Neuron (in vitro differentiated cells): ENCODE results near the gene DIP2B.

Experiments
- H2AFZ ChIP-seq: one replicate; pipeline ENCODE4 v1.6.1; 2013; ENCODE audit warnings: low read depth, mild to moderate bottlenecking, inconsistent platforms, low read length, moderate library complexity
- H3K27me3 ChIP-seq: one replicate; pipeline ENCODE4 v1.6.1; 2013; ENCODE audit warnings: low read length; ENCODE audit not compliant: insufficient read depth
- H3K36me3 ChIP-seq: one replicate; pipeline ENCODE4 v1.6.1; 2013; ENCODE audit warnings: low read length; ENCODE audit not compliant: insufficient read depth
- H3K4me1 ChIP-seq: one replicate; pipeline ENCODE4 v1.6.1; 2013; ENCODE audit warnings: low read length; ENCODE audit not compliant: insufficient read depth
- H3K4me3 ChIP-seq: 2 replicates; pipeline ENCODE4 v1.5.1; 2013; ENCODE audit warnings: mild to moderate bottlenecking, low read length, moderate library complexity
- H3K9me3 ChIP-seq: one replicate; pipeline ENCODE4 v1.6.1; 2013; ENCODE audit warnings: low read length

Gene DIP2B

DNA sequence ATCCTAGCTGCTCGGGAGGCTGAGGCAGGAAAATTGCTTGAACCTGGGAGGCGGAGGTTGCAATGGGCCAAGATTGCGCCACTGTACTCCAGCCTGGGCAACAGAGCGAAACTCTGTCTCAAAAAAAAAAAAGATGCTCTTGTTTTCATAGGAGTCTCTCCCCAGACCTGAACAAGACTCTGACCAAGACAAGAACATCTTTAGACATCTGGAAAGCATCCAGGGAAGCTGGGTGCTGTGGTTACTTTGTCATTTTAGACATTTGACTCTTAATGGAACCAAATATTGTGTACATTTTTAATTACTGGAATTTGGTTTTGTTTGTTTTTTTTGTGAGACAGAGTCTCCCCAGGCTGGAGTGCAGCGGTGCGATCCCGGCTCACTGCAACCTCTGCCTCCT, 238.0 kb downstream of the DIP2B start:
- H3K27me3 ChIP-seq: no peaks in the 10 kb centered on the region
- no peaks in the 10 kb centered on the region for H3K9me3 ChIP-seq
- no peaks in the 10 kb centered on the region for H3K4me1 ChIP-seq
- peaks cover 63% of the 10 kb centered on the region for H3K36me3 ChIP-seq
- no peak overlapping the region for H2AFZ ChIP-seq
- no peak overlapping the region for H3K4me3 ChIP-seq

DNA sequence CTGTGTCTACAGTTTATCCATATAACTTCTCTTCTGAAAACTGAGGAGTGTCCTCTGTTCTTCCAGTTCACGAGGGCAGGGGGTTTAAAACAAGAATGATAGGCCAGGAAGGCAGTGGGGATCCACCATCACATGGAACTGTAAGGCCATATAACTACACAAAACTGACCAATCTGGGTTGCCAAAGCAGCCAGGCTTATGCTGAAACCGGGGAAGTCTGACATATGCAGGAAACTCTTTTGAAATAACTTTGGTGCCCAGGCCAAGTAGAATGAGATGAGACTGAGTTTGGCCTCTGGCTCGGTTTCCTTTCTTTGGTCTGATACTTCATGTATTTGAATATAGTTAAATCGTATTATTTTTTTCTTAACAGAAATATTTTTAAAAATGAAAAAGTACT, 241.1 kb downstream of the DIP2B start:
- Histone ChIP-seq H2AFZ (no peak overlapping the region), H3K9me3 (no peaks in the 10 kb centered on the region), H3K4me1 (no peaks in the 10 kb centered on the region), H3K36me3 (peaks cover 46% of the 10 kb centered on the region), H3K4me3 (no peak overlapping the region), H3K27me3 (no peaks in the 10 kb centered on the region)

DNA sequence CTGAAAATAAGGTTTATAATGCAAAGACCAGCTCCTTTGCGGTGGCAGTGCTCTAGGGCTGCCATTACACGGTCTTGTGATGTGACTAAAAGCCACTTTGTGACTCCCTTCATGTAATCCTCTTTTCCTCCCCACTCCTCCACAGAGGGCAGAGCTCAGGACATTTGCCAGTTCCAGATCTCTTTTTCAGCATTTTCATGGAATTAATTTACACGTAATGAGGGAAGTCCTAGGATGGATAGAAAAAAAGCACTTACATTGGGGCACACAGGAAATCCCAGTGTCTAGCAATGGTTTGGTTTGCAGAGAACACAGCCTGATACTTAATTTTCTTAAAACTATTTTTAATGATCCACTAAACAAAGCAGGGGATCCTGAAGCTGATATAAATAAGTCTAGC, 241.6 kb downstream of the DIP2B start:
- no peak overlapping the region for H2AFZ ChIP-seq
- no peaks in the 10 kb centered on the region for H3K27me3 ChIP-seq
- H3K4me3 ChIP-seq: no peak overlapping the region
- H3K9me3 ChIP-seq: no peaks in the 10 kb centered on the region
- no peaks in the 10 kb centered on the region for H3K4me1 ChIP-seq
- H3K36me3 ChIP-seq: peaks cover 41% of the 10 kb centered on the region

DNA sequence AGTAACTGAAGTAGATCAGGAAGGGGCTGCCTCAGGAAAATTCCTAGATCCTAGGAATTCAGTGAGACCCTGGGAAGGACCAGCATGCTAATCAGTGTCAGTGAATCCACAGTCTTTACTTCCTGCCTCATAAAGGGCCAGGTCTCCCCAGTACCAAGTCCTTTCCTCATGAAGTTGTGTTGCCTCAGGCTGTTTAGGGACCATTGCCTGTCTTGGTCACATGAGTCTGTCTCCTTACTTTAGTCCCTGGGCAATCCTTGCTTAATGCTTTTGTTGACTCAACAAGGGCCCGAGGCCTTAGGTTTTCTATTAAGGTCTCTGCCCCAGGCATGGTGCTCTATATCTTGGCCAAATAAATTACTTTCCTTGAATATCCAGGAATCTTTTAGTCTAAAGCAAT, 243.0 kb downstream of the DIP2B start:
- no peaks in the 10 kb centered on the region for H3K4me1 ChIP-seq
- H3K27me3 ChIP-seq: no peaks in the 10 kb centered on the region
- H3K36me3 ChIP-seq: peaks cover 35% of the 10 kb centered on the region
- no peak overlapping the region for H2AFZ ChIP-seq
- no peaks in the 10 kb centered on the region for H3K9me3 ChIP-seq
- H3K4me3 ChIP-seq: no peak overlapping the region

DNA sequence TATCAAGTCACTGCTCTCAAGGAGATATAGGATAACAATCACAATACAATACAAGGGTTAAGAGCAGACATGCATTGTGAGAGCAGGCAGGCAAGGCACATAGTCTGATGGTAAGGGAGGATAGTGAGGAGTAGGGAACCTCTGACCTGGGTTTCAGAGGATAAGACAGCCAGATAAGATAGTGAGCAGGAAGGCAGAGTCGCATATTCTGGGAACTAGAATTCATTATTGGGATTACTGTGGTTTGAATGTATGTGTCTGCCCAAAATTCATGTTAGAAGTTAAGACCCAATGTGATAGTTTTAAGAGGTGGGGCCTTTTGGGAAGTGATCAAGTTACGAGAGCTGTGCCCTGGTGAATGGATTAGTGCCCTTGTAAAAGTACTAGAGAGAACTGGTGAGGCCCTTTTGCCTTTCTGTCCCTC, 244.7 kb downstream of the DIP2B start:
- peaks cover 26% of the 10 kb centered on the region for H3K36me3 ChIP-seq
- H3K27me3 ChIP-seq: no peaks in the 10 kb centered on the region
- H2AFZ ChIP-seq: no peak overlapping the region
- no peaks in the 10 kb centered on the region for H3K4me1 ChIP-seq
- H3K4me3 ChIP-seq: no peak overlapping the region
- no peaks in the 10 kb centered on the region for H3K9me3 ChIP-seq

DNA sequence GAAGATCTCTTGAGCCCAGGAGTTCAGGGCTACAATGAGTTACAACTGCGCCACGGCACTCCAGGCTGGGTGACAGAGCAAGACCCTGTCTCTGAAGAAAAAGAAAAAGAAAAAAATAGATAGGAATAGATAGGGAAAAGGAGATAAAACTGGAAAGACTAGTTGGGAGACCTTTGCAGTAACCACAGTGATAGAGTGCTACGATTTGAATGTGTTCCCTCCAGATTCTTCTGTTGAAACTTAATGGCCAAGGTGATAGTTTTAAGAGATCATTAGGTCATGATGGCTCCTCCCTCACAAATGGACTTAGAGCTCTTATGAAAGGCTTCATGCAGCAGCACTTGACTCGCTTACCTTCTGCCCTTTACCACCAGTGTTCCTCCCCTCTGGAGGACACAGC, 245.6 kb downstream of the DIP2B start:
- H3K36me3 ChIP-seq: peaks cover 19% of the 10 kb centered on the region
- H3K4me1 ChIP-seq: no peaks in the 10 kb centered on the region
- no peak overlapping the region for H3K4me3 ChIP-seq
- no peak overlapping the region for H2AFZ ChIP-seq
- no peaks in the 10 kb centered on the region for H3K27me3 ChIP-seq
- no peaks in the 10 kb centered on the region for H3K9me3 ChIP-seq

DNA sequence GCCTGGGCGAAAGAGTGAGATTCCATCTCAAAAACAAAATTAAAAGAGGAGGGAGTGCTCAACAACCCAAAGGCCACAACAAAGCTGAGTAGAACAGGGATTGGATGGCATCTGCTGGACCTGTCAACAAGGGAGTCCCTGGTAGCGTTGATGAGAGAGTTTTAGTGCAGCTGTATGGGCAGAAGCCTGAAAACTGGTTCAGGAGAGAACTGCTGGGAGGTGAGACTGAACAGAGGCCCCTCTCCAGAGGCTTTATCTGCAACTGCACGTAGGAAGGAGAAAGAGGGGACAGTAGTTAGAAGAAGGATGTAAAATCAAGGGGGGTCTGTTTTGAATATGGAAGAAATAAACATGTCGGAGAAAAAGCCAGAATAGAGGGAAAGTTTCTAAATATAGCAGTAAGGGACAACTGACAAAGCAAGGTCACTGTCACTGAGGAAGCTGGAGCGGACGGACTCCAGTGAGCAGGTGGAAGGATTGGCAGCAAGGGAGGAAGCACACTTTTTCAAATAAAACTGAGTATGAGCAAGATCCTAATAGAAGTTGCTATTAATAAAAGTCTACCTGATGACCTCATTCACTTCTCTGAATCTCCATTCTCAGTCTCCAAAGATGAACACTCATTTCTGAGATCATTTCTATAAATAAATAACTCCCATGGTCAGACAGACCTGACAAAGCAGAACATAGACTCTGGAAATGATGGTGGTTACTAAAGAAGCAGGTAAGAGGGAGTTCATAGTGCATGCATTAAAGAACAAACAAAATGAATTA, 247.3 kb downstream of the DIP2B start:
- H3K36me3 ChIP-seq: peaks cover 12% of the 10 kb centered on the region
- no peak overlapping the region for H3K4me3 ChIP-seq
- no peak overlapping the region for H2AFZ ChIP-seq
- no peaks in the 10 kb centered on the region for H3K4me1 ChIP-seq
- no peaks in the 10 kb centered on the region for H3K9me3 ChIP-seq
- H3K27me3 ChIP-seq: no peaks in the 10 kb centered on the region

DNA sequence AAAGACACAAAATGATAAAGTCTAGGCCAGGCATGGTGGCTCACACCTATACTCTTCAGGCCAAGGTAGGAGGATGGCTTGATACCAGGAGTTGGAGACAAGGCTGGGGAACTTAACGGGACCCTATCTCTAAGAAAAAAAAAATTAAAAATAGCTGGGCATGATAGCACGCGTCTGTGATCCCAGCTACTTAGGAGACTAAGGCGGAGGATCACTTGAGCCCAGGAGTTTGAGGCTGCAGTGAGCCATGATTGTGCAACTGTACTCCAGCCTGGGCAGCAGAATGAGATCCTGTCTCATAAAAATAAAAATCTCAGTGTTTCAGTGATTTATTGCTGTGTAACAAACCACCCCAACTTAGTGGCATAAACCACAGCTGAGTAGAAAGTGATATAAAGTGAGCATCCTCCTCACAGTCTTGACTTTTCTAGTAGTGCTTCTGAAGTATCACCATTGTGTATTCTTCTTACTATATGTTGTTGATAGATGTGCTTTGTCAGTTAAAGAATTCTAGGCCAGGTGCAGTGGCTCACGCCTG, 248.5 kb downstream of the DIP2B start:
- Histone ChIP-seq H2AFZ (no peak overlapping the region), H3K4me1 (no peaks in the 10 kb centered on the region), H3K4me3 (no peak overlapping the region)

DNA sequence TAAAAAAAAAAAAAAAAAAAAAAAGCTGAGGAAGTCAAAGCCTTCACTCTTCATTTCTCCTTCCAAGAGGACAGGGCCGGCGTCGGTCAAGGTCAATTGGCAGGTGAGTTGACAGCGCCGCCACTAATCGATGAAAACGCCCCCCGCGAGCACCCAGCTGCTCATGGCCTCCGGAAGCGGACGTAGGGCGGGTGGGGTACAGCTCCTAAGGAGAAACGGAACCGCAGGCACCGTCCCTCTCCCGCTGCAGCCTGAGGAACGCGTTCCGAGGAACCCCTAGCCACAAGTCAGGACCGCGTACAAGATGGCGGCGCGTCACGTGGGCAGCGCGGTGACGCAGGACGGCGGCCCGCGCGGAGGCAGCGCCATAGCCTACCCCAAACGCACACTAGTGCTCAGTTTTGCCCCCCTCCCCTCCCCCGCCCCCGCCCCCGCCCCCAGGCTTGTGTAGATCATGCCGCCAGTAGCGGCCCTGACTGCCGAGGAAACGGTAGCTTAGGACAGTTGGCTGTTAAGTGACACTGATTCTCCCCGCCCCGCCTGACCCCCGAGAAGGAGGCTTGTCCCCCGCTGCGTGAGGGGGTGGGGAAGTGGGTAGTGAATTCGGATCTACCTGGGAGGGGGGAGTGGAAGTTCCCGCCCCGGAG, 259.0 kb downstream of the DIP2B start, which contains the start of gene ATF1:
TSS of gene ATF1 (plus strand) at position 463 of the 647 bp plus-strand sequence. CDS start 16,045 bp downstream, outside the sequence.
- Histone ChIP-seq H3K4me1 (peaks cover 13% of the 10 kb centered on the region), H3K36me3 (no peaks in the 10 kb centered on the region), H3K4me3 (peak within 1 kb of the TSS; percentile 81), H3K27me3 (no peaks in the 10 kb centered on the region), H2AFZ (peak within 1 kb of the TSS; percentile 11), H3K9me3 (no peaks in the 10 kb centered on the region)

More for the DNA sequence above, 248.5 kb downstream of the DIP2B start:
- Histone ChIP-seq H3K9me3 (no peaks in the 10 kb centered on the region), H3K36me3 (peaks cover 9% of the 10 kb centered on the region), H3K27me3 (no peaks in the 10 kb centered on the region)

DNA sequence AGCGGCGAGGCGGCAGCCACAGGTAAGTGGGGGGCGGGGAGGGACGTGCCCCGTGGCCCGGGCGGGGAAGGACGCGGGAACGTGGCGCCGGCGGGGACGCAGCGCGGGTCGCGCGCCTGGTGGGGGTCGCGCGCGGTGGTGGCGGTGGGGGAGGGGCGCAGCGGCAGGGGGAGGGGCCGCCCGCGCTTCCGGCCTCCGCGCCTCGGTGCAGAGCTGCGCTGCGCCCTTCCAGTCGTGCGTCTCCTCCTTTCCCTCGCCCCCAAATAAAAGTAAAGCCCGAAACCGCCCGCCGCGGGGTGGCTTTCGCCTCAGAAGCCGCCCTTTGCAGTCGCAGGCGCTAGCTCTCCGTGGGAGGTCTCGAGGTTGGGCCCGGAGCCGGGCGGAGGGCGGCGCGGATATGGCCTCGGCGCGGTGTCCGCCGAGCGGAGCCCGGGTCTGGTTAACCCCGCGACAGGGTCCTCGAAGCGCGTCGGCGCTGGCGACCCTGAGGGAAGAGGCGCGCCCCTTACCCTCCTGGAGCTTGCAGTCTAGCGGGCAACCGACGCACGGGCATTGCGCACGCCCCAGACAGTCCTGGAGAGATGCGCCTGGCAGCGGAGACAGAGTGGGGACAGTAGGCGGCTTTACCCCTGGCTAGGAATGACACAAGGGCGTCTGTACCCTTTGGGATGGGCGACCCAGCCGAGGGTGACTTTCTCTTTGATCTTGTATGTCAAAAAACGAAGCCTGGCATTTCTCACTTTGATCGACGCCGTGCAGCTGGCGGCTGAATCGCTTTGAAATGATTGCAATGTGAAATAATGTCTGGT, 259.7 kb downstream of the DIP2B start:
- Histone ChIP-seq H3K4me1 (peaks cover 13% of the 10 kb centered on the region), H3K36me3 (no peaks in the 10 kb centered on the region), H3K4me3 (peak overlapping the region; percentile 81), H3K27me3 (no peaks in the 10 kb centered on the region), H2AFZ (peak overlapping the region; percentile 11), H3K9me3 (peaks cover 2% of the 10 kb centered on the region)

DNA sequence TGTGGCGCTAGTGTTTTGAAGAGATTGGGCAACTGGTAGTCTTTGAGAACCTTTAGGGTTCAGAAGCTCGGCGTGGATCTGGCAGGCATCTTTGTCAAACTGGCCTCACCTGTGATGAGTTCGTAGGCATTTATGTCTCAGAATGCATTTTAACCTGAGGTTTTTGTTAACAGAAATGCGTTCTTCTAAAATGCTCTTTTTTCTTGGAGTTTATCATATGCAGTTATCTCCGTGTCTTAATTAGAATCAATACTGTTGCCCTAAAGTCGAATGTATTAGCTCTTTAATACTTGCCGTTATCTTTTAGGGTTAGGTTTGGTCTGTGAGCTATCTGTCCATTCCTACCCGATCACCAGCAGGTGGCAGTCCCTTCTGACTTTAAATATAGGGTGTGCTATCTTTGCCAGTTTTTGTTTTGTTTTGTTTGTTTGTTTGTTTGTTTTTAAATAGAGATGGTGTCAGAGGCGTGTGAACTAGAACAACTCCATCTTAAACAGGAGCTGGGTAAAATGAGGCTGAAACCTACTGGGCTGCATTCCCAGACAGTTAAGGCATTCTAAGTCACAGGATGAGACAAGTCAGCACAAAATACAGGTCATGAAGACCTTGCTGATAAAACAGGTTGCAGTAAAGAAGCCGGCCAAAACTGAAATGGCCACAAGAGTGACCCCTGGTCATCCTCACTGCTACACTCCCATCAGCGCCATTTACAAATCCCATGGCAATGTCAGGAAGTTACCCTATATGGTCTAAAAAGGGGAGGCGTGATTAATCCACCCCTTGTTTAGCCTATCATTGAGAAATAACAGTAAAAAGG, 260.5 kb downstream of the DIP2B start:
- H3K4me3 ChIP-seq: peak overlapping the region; percentile 81
- H3K36me3 ChIP-seq: peaks cover 2% of the 10 kb centered on the region
- H3K27me3 ChIP-seq: no peaks in the 10 kb centered on the region

DNA sequence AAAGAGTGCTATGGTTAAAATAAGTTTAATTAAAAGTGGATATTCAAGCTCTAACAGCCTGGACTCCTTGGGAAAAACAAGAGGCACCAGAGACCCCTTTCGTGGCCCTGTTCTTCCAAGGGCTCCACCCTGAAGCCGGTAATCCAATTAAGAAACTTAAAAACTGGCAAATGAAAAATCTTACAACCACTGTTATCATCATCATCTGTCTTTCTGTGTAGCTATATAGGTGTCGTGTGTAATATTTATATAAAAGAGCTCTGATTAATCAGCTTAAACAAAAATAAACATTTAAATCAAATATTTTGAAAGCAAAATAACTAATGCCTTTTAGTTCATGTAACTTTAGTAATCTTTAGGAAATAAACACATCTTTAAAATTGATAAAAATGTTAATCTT, 263.6 kb downstream of the DIP2B start:
- Histone ChIP-seq H3K4me1 (peaks cover 3% of the 10 kb centered on the region), H3K4me3 (no peak overlapping the region), H3K9me3 (peaks cover 4% of the 10 kb centered on the region)

More for the DNA sequence above, 260.5 kb downstream of the DIP2B start:
- H2AFZ ChIP-seq: peak overlapping the region; percentile 11
- H3K4me1 ChIP-seq: peaks cover 13% of the 10 kb centered on the region
- peaks cover 2% of the 10 kb centered on the region for H3K9me3 ChIP-seq

More for the DNA sequence above, 263.6 kb downstream of the DIP2B start:
- Histone ChIP-seq H3K27me3 (no peaks in the 10 kb centered on the region), H3K36me3 (peaks cover 8% of the 10 kb centered on the region), H2AFZ (no peak overlapping the region)
